ENCODE results near the gene SPAG17. TPM values are rescaled to one million over a fixed set of nuclear protein-coding genes. Genes with fewer than 3 reads are reported as not detected.

Gene SPAG17
- total RNA-seq, 1 donor from 2014 or later = not detected

GRCh38 chr1:117905019-117905418, 280.0 kb downstream of the SPAG17 start:
- intact Hi-C loops (cut with micrococcal nuclease) = no loop called here

GRCh38 chr1:117904485-117904884, 280.5 kb downstream of the SPAG17 start:
- intact Hi-C loops (cut with micrococcal nuclease) = no loop called here

All from T-helper 1 cell treated with Interleukin-12 subunit alpha and Interleukin-12 subunit beta and Interleukin-4 antibody, amounts not matched to agents 30 ng/mL and 1 ng/mL, for 36 hours (primary cell).